Upper lobe of right lung (tissue), 1 donor: ENCODE results near the gene CSTA. TPM values are rescaled to one million over a fixed set of nuclear protein-coding genes. Genes with fewer than 3 reads are reported as not detected.
"Not testable (repeated sequence)": the region's sequence is repeated elsewhere in the genome, so short reads cannot be mapped to it uniquely, and the experiment has no call there.

Experiments used
- ATAC-seq: fragments of 200-7000 bp; cut with Tn5 transposase; one replicate; pipeline ENCODE4 v1.9.1; 2020; ENCODE audit warnings: mild to moderate bottlenecking, moderate library complexity
- DNase-seq: peaks from one replicate; pipeline ENCODE4 v3.0.0-alpha.2; 2020
- H3K27ac ChIP-seq: fragments of 200-600 bp; one replicate; pipeline ENCODE4 v1.8.0; 2022
- H3K27me3 ChIP-seq: fragments of 200-600 bp; one replicate; pipeline ENCODE4 v1.8.0; 2022; ENCODE audit warnings: mild to moderate bottlenecking
- H3K36me3 ChIP-seq: fragments of 200-600 bp; one replicate; pipeline ENCODE4 v1.8.0; 2022
- H3K4me1 ChIP-seq: fragments of 200-600 bp; one replicate; pipeline ENCODE4 v1.8.0; 2022
- H3K4me3 ChIP-seq: fragments of 200-600 bp; one replicate; pipeline ENCODE4 v1.8.0; 2022; ENCODE audit warnings: mild to moderate bottlenecking
- H3K9me3 ChIP-seq: fragments of 200-600 bp; one replicate; pipeline ENCODE4 v1.8.0; 2022
- intact Hi-C: fragments of 100-400 bp; cut with DNase I; formaldehyde crosslinking; loops from one replicate; pipeline ENCODE4 v1.11.0; 2022
- total RNA-seq: library from RNA; stranded (reverse); fragmentation: NEBNext Ultra II Directional; extraction: Animal tissue kit (Norgen Biotek cat#: 25700); gene quantifications from one replicate; pipeline ENCODE4 v1.2.1, GENCODE V29; 2021
- TF ChIP-seq, protein P1 (sequence below): fragments of 200-600 bp; IDR thresholded peaks from one replicate; pipeline ENCODE4 v1.8.0; 2022; ENCODE audit warnings: antibody characterized with exemption
- donor health status: DM: no; HTN: yes; CAD: no; lungs with severe emphysema.

Gene CSTA
- total RNA-seq, 1 donor from 2014 or later = 22.3 TPM

DNA sequence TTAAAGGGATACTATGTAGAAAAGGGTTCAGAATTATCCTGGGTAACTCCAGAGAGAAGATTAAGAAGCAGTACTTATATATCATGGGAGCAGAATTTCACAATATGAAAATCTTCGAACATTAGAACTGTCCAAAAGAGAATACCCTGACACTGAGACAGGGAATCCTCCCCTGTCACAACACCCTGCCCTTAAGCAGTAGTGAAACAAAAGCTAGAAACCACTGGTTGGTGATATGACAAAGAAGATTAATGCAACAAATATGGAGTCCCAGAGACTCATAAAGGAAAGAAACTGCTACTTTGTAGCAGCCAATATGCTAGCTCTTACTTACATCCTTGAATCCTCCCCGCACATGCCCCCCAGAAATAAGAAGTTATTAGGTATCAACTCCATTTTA is 39.4 kb downstream of the CSTA start:
- DNase-seq (no peak), ATAC-seq (no peak)
- H3K36me3 ChIP-seq = peaks cover 55% of the 10 kb centered on the region
- H3K4me3 ChIP-seq = no peak overlapping the region
- TF ChIP-seq, protein P1, sequence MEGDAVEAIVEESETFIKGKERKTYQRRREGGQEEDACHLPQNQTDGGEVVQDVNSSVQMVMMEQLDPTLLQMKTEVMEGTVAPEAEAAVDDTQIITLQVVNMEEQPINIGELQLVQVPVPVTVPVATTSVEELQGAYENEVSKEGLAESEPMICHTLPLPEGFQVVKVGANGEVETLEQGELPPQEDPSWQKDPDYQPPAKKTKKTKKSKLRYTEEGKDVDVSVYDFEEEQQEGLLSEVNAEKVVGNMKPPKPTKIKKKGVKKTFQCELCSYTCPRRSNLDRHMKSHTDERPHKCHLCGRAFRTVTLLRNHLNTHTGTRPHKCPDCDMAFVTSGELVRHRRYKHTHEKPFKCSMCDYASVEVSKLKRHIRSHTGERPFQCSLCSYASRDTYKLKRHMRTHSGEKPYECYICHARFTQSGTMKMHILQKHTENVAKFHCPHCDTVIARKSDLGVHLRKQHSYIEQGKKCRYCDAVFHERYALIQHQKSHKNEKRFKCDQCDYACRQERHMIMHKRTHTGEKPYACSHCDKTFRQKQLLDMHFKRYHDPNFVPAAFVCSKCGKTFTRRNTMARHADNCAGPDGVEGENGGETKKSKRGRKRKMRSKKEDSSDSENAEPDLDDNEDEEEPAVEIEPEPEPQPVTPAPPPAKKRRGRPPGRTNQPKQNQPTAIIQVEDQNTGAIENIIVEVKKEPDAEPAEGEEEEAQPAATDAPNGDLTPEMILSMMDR = no peak
- H3K27me3 ChIP-seq = no peaks in the 10 kb centered on the region
- H3K27ac ChIP-seq = no peak overlapping the region
- H3K4me1 ChIP-seq = no peaks in the 10 kb centered on the region
- intact Hi-C loops = no loop called here
- no peaks in the 10 kb centered on the region for H3K9me3 ChIP-seq

DNA sequence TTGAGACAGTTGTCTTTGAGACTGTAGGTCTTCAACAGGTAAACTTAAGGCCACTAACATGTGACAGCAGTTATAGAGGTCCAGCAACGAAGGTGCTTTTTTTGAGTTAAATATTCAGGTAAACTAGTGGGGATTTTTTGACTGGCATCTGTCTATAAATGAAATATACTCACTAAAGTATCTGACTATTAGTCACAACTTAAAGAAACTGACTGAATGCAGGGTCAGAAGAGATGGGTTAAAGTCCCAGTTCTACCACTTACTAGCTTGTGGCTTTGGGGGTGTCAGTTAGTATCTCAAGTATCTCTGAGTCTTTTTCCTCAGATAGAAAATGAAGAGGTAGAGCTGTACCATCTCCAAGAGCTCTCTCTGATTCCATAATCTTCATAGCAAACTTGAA is 40.0 kb downstream of the CSTA start:
- DNase-seq (no peak), ATAC-seq (no peak)
- Histone ChIP-seq H3K27ac (no peak overlapping the region), H3K27me3 (no peaks in the 10 kb centered on the region), H3K4me1 (no peaks in the 10 kb centered on the region), H3K9me3 (no peaks in the 10 kb centered on the region), H3K36me3 (peaks cover 55% of the 10 kb centered on the region), H3K4me3 (no peak overlapping the region)
- intact Hi-C loops = no loop called here
- TF ChIP-seq, protein P1 = no peak

DNA sequence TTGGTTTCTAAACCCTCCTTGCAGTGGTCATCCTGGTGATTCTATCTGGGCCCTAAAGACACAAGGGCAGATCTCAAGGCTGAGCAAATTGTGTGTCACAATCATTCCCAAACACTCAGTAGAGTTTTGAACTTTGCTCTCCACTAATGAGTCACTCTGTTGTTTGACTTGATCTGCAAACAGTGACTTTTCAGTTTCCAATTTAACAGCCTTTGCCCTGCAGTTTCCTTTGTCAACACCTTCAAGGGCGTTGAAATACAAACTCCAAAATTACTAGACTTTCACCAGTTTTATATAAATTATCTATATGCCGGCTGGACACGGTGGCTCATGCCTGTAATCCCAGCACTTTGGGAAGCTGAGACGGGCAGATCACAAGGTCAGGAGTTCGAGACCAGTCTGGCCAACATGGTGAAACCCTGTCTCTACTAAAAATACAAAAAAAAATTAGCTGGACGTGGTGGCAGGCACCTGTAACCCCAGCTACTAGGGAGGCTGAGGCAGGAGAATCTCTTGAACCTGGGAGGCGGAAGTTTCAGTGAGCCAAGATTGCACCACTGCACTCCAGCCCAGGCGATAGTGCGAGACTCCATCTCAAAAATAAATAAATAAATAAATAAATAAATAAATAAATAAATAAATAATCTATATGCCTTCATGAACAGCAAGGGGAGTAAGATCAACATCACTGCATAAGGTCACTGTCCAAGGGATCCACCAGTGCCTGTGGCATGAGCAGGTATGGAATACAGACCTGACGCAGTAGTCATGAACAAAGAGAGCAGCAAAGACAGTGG is 40.7 kb downstream of the CSTA start:
- H3K27ac ChIP-seq, H3K4me3 ChIP-seq, H3K4me1 ChIP-seq, H3K9me3 ChIP-seq, DNase-seq, H3K27me3 ChIP-seq, intact Hi-C loops: not testable (repeated sequence)
- peaks cover 53% of the 10 kb centered on the region for H3K36me3 ChIP-seq
- ATAC-seq = peak; percentile 84

DNA sequence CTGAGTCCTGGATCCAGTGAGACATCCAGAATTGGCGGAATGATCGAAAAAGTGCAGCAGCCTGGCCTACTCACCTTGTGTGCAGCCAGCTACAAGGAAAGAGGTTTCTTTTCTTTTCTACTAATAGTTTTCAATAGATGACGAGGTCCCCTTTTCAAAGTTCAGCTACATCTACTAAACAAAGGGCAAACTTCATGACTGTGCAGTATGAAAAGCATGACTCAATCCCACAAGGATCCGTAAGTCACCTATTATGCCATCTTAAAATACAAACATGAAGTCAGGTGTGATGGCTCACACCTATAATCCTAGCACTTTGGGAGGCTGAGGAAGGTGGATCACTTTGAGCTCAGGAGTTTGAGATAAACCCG is 41.3 kb downstream of the CSTA start:
- ATAC-seq (no peak), DNase-seq (no peak)
- Histone ChIP-seq H3K9me3 (no peaks in the 10 kb centered on the region), H3K4me1 (no peaks in the 10 kb centered on the region), H3K4me3 (no peak overlapping the region), H3K27me3 (no peaks in the 10 kb centered on the region), H3K27ac (no peak overlapping the region), H3K36me3 (peaks cover 47% of the 10 kb centered on the region)
- TF ChIP-seq, protein P1 = no peak
- intact Hi-C loops = no loop called here

DNA sequence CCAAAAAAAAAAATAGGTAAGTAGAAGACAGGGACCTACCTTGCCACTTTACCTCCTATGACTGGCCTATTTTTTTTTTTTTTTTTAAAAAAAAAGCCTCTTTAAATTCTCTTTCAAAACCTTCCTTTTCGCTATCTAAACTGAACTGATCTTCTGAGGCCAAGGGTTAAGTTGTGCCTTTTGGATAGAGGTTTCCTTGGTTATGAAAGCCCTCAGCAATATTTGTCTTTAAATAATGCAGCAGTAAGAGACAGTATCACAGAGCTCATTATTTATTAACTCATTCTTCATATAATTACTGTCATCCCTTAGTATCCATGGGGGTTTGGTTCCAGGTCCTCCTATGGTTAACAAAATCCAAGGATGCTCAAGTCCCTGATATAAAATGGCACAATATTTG is 49.0 kb downstream of the CSTA start:
- intact Hi-C loops = no loop called here
- Histone ChIP-seq H3K4me1 (no peaks in the 10 kb centered on the region), H3K4me3 (no peak overlapping the region), H3K27me3 (no peaks in the 10 kb centered on the region), H3K27ac (no peak overlapping the region), H3K9me3 (no peaks in the 10 kb centered on the region), H3K36me3 (no peaks in the 10 kb centered on the region)
- ATAC-seq (no peak), DNase-seq (no peak)
- TF ChIP-seq, protein P1 = no peak

DNA sequence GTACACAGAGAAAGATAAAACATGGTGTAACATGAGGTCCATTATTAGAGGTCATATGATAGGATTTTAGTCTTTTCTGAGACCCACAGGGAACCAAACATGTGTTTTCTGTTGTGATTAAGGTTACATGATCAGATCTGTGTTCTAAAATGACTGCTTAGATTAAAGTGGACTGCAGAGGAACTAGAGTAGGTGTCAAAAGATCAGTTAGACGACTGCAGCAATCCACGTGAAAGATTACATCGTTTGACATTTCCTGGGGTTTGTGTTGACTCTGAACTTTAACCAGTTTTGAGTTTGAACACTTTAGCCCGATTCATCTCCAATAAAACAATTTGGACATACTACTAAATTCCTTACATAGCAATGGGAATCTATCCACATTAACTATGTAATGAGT is 52.9 kb downstream of the CSTA start:
- no peak for ATAC-seq
- H3K27ac ChIP-seq = no peak overlapping the region
- no peak for DNase-seq
- H3K9me3 ChIP-seq = no peaks in the 10 kb centered on the region
- H3K36me3 ChIP-seq = no peaks in the 10 kb centered on the region
- H3K4me1 ChIP-seq = peaks cover 7% of the 10 kb centered on the region
- H3K27me3 ChIP-seq = no peaks in the 10 kb centered on the region
- TF ChIP-seq, protein P1 = no peak
- H3K4me3 ChIP-seq = no peak overlapping the region
- intact Hi-C loops = no loop called here
